Brain pericyte (primary cell): Measurements from ENCODE around the gene MAT2B.
A peak's percentile ranks its signal among the peaks of the same experiment; 100 is the strongest.

Experiments used
- DNase-seq: peaks from one replicate; pipeline ENCODE4 v3.0.0-alpha.2; 2012; ENCODE audit warnings: low read depth, low spot score

Gene MAT2B

DNA sequence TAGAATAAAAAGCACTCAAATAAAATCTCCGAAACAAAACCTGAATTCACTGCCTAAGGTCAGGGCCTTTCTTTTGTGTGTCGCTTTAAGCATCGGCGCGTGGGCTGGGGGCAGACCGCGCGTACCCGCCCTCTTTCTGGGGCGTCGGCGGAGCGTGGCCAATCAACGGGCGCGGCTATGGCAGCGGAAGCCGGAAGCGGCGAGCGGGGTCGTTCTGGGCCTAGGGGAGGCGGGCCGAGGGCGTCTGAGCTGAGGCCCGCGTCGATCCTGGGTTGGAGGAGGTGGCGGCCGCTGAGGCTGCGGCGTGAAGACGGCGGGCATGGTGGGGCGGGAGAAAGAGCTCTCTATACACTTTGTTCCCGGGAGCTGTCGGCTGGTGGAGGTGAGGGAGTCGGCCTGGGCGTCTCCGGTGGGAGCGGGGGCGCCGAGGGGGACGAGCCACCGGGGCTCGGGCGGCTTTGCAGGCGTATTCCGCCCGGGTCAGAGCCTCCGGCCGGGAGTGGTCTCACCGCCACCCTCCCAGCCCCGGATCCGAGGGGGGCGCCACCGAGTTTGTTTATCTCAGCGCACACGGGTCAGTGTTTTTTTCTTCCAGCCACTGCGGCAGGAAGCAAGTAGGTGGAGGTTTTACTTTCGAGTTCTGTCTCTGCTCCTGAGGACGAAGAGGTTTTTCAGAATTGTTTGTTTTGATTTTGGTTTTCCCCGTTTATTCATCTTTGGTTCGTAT, at the start of gene MAT2B:
TSS of gene MAT2B (plus strand) at position 252 of the 727 bp plus-strand sequence. CDS start at position 320, 68 bp downstream.
- peak; percentile 82 for DNase-seq

GRCh38 chr5:163456029-163456589, 49.3 kb upstream of the MAT2B start:
- DNase-seq = no peak

DNA sequence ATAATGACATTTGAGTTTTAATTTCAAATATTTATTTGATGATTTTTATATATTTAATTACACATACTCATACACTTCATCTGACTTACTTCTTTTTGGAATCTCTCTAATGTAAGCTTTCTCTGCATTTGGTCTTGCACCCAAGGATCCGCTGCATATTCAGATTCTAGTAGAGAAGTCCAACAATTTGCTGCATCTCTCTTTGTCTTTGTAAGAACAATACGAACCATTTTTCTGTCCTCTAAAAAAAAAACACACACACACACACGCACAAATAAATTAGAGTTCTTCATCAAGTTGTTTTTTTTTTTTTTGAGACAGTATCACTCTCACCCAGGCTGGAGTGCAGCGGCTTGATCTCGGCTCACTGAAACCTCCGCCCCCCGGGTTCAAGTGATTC, 48.6 kb upstream of the MAT2B start:
- DNase-seq = no peak

GRCh38 chr5:163458778-163459385, 46.5 kb upstream of the MAT2B start:
- no peak for DNase-seq

- DNase-seq = no peak
These were observed 46.0 kb upstream of the MAT2B start for GRCh38 chr5:163459462-163459818.

GRCh38 chr5:163459819-163460561, 45.4 kb upstream of the MAT2B start, which contains the start of gene NUDCD2:
Gene NUDCD2, minus strand, starts transcription at chr5:163460102. Its CDS starts 52 bp downstream, at chr5:163460050.
- DNase-seq = peak; percentile 89

DNA sequence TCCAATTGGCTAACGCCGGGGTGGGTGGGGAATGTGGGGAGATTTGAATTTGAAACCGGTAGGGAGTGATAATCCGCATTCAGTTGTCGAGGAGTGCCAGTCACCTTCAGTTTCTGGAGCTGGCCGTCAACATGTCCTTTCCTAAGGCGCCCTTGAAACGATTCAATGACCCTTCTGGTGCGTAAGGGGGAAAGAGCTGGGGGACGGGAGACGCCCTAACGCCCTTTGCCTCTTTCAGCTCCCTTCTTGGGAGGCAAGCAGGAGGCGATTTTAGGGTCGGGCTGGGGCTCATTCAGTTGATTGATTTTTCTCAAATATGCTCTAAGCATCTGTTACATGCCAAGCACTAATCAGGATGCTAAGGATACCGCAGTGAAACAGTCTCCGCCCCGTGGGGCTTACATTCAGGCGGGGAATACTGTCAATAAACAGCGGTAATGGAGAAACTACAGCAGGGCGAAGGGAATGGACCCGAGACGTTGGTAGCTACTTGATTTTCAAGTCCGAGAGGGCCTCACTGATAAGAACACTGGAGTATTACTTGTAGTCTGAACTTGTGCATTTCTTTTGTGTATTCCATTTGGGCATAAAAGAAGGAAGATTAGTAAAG, 44.8 kb upstream of the MAT2B start, which contains the start of gene HMMR:
TSS of gene HMMR (plus strand) at position 71 of the 610 bp plus-strand sequence. CDS start at position 132, 61 bp downstream.
- no peak for DNase-seq

- no peak for DNase-seq
These were observed 42.4 kb upstream of the MAT2B start for GRCh38 chr5:163463063-163463435.

GRCh38 chr5:163467682-163468081, 37.7 kb upstream of the MAT2B start:
- DNase-seq = no peak

GRCh38 chr5:163473635-163474243, 31.7 kb upstream of the MAT2B start:
- DNase-seq = no peak

DNA sequence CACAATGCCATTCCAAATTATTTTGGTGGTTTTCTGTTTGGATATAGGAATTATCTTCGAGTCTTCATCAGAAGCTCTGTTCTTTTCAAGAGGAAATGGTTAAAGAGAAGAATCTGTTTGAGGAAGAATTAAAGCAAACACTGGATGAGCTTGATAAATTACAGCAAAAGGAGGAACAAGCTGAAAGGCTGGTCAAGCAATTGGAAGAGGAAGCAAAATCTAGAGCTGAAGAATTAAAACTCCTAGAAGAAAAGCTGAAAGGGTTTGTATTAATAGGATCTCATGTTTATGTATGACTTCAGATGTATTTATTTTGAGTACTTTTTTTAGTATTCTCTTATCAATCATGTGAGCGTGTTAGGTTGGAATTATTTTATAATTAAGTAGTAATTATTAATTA, 30.0 kb upstream of the MAT2B start:
- DNase-seq = no peak

DNA sequence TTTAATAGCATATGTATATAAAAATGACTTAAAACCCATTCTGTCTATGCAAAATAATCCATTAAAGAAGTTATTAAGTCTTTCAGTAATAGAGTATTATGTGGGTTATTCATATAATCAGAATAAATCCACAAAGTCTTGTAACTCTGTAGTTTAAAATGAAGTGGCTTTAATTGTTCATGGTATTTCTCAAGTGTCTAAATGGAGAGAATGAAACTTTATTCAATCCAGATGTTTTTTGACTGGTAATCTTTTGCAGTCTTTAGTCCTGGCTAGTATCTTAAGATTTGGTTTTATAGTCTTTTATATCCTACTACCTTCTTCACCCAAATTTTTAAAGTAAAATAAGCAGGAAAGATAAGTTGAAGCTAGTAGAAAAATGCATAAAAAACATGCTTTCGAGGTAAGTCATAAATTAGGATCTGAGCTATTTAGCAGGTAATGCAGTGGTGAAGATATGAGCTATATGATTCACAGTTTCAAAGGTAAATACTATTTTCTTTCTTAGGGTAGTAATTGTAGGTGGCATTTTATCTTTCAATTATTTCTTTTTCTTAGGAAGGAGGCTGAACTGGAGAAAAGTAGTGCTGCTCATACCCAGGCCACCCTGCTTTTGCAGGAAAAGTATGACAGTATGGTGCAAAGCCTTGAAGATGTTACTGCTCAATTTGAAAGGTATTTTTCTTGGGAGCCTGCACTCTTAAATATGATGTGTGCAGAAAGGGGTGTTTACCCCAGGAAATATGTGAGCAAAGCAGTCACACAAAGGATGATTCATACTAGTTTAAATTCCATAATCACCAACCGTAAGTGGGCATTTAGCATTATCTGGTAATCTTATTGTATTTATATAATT, 27.1 kb upstream of the MAT2B start:
- DNase-seq = no peak

GRCh38 chr5:163478982-163479271, 26.5 kb upstream of the MAT2B start:
- no peak for DNase-seq

GRCh38 chr5:163489055-163489744, 16.2 kb upstream of the MAT2B start:
- DNase-seq = no peak

GRCh38 chr5:163489745-163490075, 15.7 kb upstream of the MAT2B start:
- DNase-seq = no peak

- DNase-seq = no peak
These were observed 9.1 kb upstream of the MAT2B start for GRCh38 chr5:163496286-163496685.

GRCh38 chr5:163497315-163497714, 8.1 kb upstream of the MAT2B start:
- no peak for DNase-seq

DNA sequence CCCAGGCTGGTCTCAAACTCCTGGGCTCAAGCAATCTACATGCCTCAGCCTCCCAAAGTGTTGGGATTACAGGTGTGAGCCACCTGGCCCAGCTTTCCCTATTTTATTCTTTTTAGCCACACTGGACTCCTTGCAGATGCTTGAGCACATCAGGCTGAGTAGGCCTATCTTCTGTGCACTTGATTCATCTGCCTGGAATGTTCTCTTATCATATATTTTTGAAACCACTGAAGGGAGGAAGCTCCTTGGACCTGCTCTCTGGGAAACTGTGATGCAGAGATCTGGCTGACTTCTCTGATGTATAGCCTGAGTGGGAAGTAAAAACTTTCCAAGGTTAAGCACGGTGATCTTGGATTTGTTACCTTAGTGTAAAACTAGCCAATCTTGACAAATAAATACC, 6.5 kb upstream of the MAT2B start:
- no peak for DNase-seq

DNA sequence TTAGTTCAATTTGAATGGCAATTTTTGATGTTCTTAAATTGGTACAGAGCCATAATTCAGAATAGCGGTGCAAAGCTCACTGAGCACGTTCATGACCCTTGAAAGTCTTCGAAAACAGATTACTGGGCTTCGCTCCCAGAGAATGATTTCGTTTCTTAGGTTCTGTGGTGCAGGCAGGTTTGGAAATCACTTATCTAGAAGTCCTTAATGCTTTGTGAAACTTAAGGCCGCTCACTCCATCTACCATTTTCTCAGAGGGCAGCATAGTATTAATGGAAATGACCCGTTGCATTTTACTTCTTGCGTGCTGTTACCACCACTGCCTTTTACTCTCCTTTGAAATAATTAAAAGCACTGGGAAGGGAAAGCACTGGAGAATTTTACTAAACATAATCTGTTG, 2.9 kb upstream of the MAT2B start:
- no peak for DNase-seq
